ENCODE data around the gene LRRD1.

- TF ChIP-seq CTCF (IDR thresholded peaks at IDR 0.05; ENCODE audit: borderline replicate concordance, extremely low read depth, low read length, poor library complexity, severe bottlenecking) (no peak), EZH2 (IDR thresholded peaks at IDR 0.05; ENCODE audit: borderline replicate concordance, low read depth, low read length, severe bottlenecking) (no peak)
Measured at GRCh38 chr7:92108821-92109220, 70.1 kb downstream of the LRRD1 start.

Measured in DND-41 (cell line).